ENCODE measurements around the gene GPSM3. TPM values are rescaled to one million over a fixed set of nuclear protein-coding genes. Genes with fewer than 3 reads are reported as not detected.
A peak's percentile ranks its signal among the peaks of the same experiment; 100 is the strongest.
"Not testable (repeated sequence)": the region's sequence is repeated elsewhere in the genome, so short reads cannot be mapped to it uniquely, and the experiment has no call there.

The GPSM3 gene
- total and polyA plus RNA-seq, 8 donors: 3.1 to 41.0 (median 23.9) TPM; not detected in 3

GRCh38 chr6:32146287-32146686 lies 46.2 kb downstream of the GPSM3 start:
- 60 to 80% (median 67%) methylated on average over 1 of the region's 1 CpG for WGBS, 5 donors
- peaks cover 0 to 13% (median 5%) of the 10 kb centered on the region in 4 donors for H3K36me3 ChIP-seq
- intact Hi-C loops (cut with DNase I; ENCODE audit: low total_unique reads): no loop called here
- peaks cover 5 to 32% (median 23%) of the 10 kb centered on the region in 4 donors for H3K4me1 ChIP-seq
- H3K9me3 ChIP-seq: no peaks in the 10 kb centered on the region
- peaks cover 0 to 26% (median 0%) of the 10 kb centered on the region in 3 donors for H3K27me3 ChIP-seq
- no peak overlapping the region for H3K4me3 ChIP-seq
- peak overlapping the region in 1 of 5 donors; percentile 1 for H3K27ac ChIP-seq
- DNase-seq: peak in 1 of 2 donors; percentile 28
- TF ChIP-seq POLR2AphosphoS5 (IDR thresholded peaks at IDR 0.05) (no peak), EP300 (IDR thresholded peaks at IDR 0.05) (no peak)

DNA sequence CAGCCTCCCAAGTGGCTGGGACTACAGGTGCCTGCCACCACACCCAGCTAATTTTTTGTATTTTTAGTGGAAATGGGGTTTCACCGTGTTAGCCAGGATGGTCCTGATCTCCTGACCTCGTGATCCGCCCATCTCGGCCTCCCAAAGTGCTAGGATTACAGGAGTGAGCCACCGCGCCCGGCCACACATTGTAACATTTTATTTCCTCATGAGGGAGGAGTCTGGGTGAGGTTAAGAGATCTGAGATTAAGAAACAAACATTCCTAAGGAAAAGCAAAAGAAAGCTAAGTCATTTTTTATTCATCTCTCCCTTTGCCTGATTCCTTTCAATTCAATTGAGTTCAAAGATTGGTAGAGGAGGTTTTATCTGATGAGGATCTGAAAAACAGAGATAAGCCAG lies 48.2 kb downstream of the GPSM3 start:
- intact Hi-C loops (cut with DNase I; ENCODE audit: low total_unique reads): not testable (repeated sequence)
- peak; percentile 48 to 61 for DNase-seq
- peak overlapping the region in 2 of 5 donors; percentile 52 to 61 for H3K27ac ChIP-seq

More for the DNA sequence above, 48.2 kb downstream of the GPSM3 start:
- H3K36me3 ChIP-seq: peaks cover 0 to 10% (median 5%) of the 10 kb centered on the region in 4 donors
- whole genome bisulfite sequencing, 5 donors: 26 to 63% (median 44%) methylated on average over 7 of the region's 7 CpGs
- not testable (repeated sequence) for H3K4me3 ChIP-seq, H3K9me3 ChIP-seq
- peaks cover 0 to 11% (median 0%) of the 10 kb centered on the region in 3 donors for H3K27me3 ChIP-seq
- TF ChIP-seq POLR2AphosphoS5 (IDR thresholded peaks at IDR 0.05): peak in 1 of 3 donors; percentile 9
- peaks cover 0 to 16% (median 8%) of the 10 kb centered on the region in 4 donors for H3K4me1 ChIP-seq

Small RNAs within 50 kb of the gene (small RNA-seq; reads per million reads assigned to genes)
- gene AL662884.1 (0 reads per million in 4 donors), gene MIR6833 (0 reads per million in 4 donors)

Other genes with a start within 250 kb of the GPSM3 start
- 100 to 1,000 TPM in 3 of 5 donors, 10 to 100 TPM in 1, 1 to 10 TPM in 1; 8.4 to 316 (median 185) TPM for gene CFB, start 246.5 kb downstream of the GPSM3 start, total RNA-seq
- gene CFB, start 246.5 kb downstream of the GPSM3 start, polyA plus RNA-seq: 100 to 1,000 TPM in 2 of 3 donors, 10 to 100 TPM in 1; 13.1 to 226 (median 165) TPM
- 100 to 1,000 TPM in 1 of 5 donors, 10 to 100 TPM in 3, 1 to 10 TPM in 1; 2.9 to 100 (median 50.1) TPM for gene NELFE, start 233.7 kb downstream of the GPSM3 start, total RNA-seq
- gene NELFE, start 233.7 kb downstream of the GPSM3 start, polyA plus RNA-seq: 10 to 100 TPM; 52.1 to 75.8 (median 53.5) TPM
- gene SKIC2, start 233.5 kb downstream of the GPSM3 start, total RNA-seq: 100 to 1,000 TPM in 3 of 5 donors, 10 to 100 TPM in 2; 22.0 to 478 (median 114) TPM
- gene SKIC2, start 233.5 kb downstream of the GPSM3 start, polyA plus RNA-seq: 10 to 100 TPM; 74.3 to 88.9 (median 87.1) TPM
- 10 to 100 TPM in 3 of 5 donors, 1 to 10 TPM in 2; 4.1 to 65.8 (median 18.3) TPM for gene DXO, start 220.5 kb downstream of the GPSM3 start, total RNA-seq
- gene DXO, start 220.5 kb downstream of the GPSM3 start, polyA plus RNA-seq: 10 to 100 TPM; 11.9 to 24.8 (median 19.7) TPM
- gene C4A, start 210.6 kb downstream of the GPSM3 start, total RNA-seq: 100 to 1,000 TPM in 1 of 5 donors, 10 to 100 TPM in 4; 10.8 to 248 (median 32.1) TPM
- 10 to 100 TPM; 42.2 to 92.9 (median 48.1) TPM for gene C4A, start 210.6 kb downstream of the GPSM3 start, polyA plus RNA-seq
- 100 to 1,000 TPM in 1 of 5 donors, 10 to 100 TPM in 4; 14.9 to 108 (median 32.7) TPM for gene C4B, start 177.8 kb downstream of the GPSM3 start, total RNA-seq
- gene C4B, start 177.8 kb downstream of the GPSM3 start, polyA plus RNA-seq: 100 to 1,000 TPM in 1 of 3 donors, 10 to 100 TPM in 2; 42.8 to 107 (median 54.9) TPM
- not detected for gene CYP21A2, start 154.2 kb downstream of the GPSM3 start, total RNA-seq
- 10 to 100 TPM in 1 of 3 donors, 1 to 10 TPM in 2; 1.3 to 23.8 (median 1.4) TPM for gene CYP21A2, start 154.2 kb downstream of the GPSM3 start, polyA plus RNA-seq
- 100 to 1,000 TPM in 1 of 5 donors, 10 to 100 TPM in 4; 43.8 to 408 (median 71.0) TPM for gene TNXB, start 83.3 kb downstream of the GPSM3 start, total RNA-seq
- 10 to 100 TPM; 15.1 to 17.7 (median 15.7) TPM for gene TNXB, start 83.3 kb downstream of the GPSM3 start, polyA plus RNA-seq
- gene ATF6B, start 64.4 kb downstream of the GPSM3 start, total RNA-seq: 100 to 1,000 TPM in 2 of 5 donors, 10 to 100 TPM in 3; 22.8 to 718 (median 73.3) TPM
- 10 to 100 TPM; 20.9 to 48.1 (median 24.4) TPM for gene ATF6B, start 64.4 kb downstream of the GPSM3 start, polyA plus RNA-seq
- 1 to 10 TPM in 2 of 5 donors, under 1 TPM in 1, not detected in 2; 0.45 to 3.3 (median 3.2) TPM for gene FKBPL, start 62.4 kb downstream of the GPSM3 start, total RNA-seq
- gene FKBPL, start 62.4 kb downstream of the GPSM3 start, polyA plus RNA-seq: 1 to 10 TPM; 2.7 to 9.6 (median 8.5) TPM
- under 1 TPM in 3 of 5 donors, not detected in 2; 0.18 to 0.87 (median 0.87) TPM for gene PRRT1, start 40.7 kb downstream of the GPSM3 start, total RNA-seq
- 1 to 10 TPM; 1.9 to 6.0 (median 3.4) TPM for gene PRRT1, start 40.7 kb downstream of the GPSM3 start, polyA plus RNA-seq
- gene PPT2, start 38.5 kb downstream of the GPSM3 start, total RNA-seq: 10 to 100 TPM in 4 of 5 donors, 1 to 10 TPM in 1; 5.8 to 73.0 (median 35.7) TPM
- 10 to 100 TPM in 1 of 3 donors, 1 to 10 TPM in 2; 5.8 to 11.1 (median 7.9) TPM for gene PPT2, start 38.5 kb downstream of the GPSM3 start, polyA plus RNA-seq
- gene EGFL8, start 28.0 kb downstream of the GPSM3 start, total RNA-seq: 100 to 1,000 TPM in 1 of 5 donors, 10 to 100 TPM in 2, 1 to 10 TPM in 1, under 1 TPM in 1; 0.87 to 224 (median 10.1) TPM
- 10 to 100 TPM; 14.6 to 30.3 (median 16.6) TPM for gene EGFL8, start 28.0 kb downstream of the GPSM3 start, polyA plus RNA-seq
- 10 to 100 TPM in 4 of 5 donors, 1 to 10 TPM in 1; 7.3 to 52.6 (median 33.5) TPM for gene AGPAT1, start 16.6 kb downstream of the GPSM3 start, total RNA-seq
- gene AGPAT1, start 16.6 kb downstream of the GPSM3 start, polyA plus RNA-seq: 10 to 100 TPM; 31.3 to 41.9 (median 36.2) TPM
- 10 to 100 TPM; 22.6 to 71.4 (median 50.9) TPM for gene RNF5, start 14.2 kb downstream of the GPSM3 start, total RNA-seq
- 100 to 1,000 TPM in 1 of 3 donors, 10 to 100 TPM in 2; 92.5 to 107 (median 93.2) TPM for gene RNF5, start 14.2 kb downstream of the GPSM3 start, polyA plus RNA-seq
- gene AGER, start 8.4 kb downstream of the GPSM3 start, total RNA-seq: 10 to 100 TPM in 2 of 5 donors, 1 to 10 TPM in 2, under 1 TPM in 1; 0.87 to 35.6 (median 2.8) TPM
- 10 to 100 TPM; 13.0 to 18.0 (median 16.9) TPM for gene AGER, start 8.4 kb downstream of the GPSM3 start, polyA plus RNA-seq
- 10 to 100 TPM; 23.5 to 50.3 (median 42.0) TPM for gene PBX2, start 2.4 kb downstream of the GPSM3 start, total RNA-seq
- 10 to 100 TPM; 26.5 to 31.4 (median 28.0) TPM for gene PBX2, start 2.4 kb downstream of the GPSM3 start, polyA plus RNA-seq
- gene NOTCH4, start 31.4 kb upstream of the GPSM3 start, total RNA-seq: 10 to 100 TPM; 11.0 to 45.5 (median 14.3) TPM
- 10 to 100 TPM in 1 of 3 donors, 1 to 10 TPM in 2; 7.3 to 22.3 (median 8.4) TPM for gene NOTCH4, start 31.4 kb upstream of the GPSM3 start, polyA plus RNA-seq
- gene TSBP1, start 179.3 kb upstream of the GPSM3 start, total RNA-seq: not detected
- gene TSBP1, start 179.3 kb upstream of the GPSM3 start, polyA plus RNA-seq: not detected
- gene BTNL2, start 214.5 kb upstream of the GPSM3 start, total RNA-seq: not detected
- not detected for gene BTNL2, start 214.5 kb upstream of the GPSM3 start, polyA plus RNA-seq
- 100 to 1,000 TPM in 2 of 5 donors, 10 to 100 TPM in 3; 25.8 to 252 (median 84.6) TPM for gene HLA-DRA, start 247.2 kb upstream of the GPSM3 start, total RNA-seq
- 100 to 1,000 TPM in 1 of 3 donors, 10 to 100 TPM in 2; 89.7 to 219 (median 95.8) TPM for gene HLA-DRA, start 247.2 kb upstream of the GPSM3 start, polyA plus RNA-seq